Activated CD4-positive, alpha-beta T cell treated with anti-CD3 and anti-CD28 coated beads for 36 hours (primary cell): Measurements from ENCODE around the gene AMOTL1. TPM values are rescaled to one million over a fixed set of nuclear protein-coding genes. Genes with fewer than 3 reads are reported as not detected.
A peak's percentile ranks its signal among the peaks of the same experiment; 100 is the strongest.

Source experiments
- ATAC-seq: fragments of 200-7000 bp; cut with Tn5 transposase; one replicate; pipeline ENCODE4 v1.10.0; 2021; ENCODE audit warnings: mild to moderate bottlenecking, moderate library complexity
- CTCF ChIA-PET: fragments of 350-600 bp; sonication (Branson Sonifier 250); formaldehyde crosslinking; loops from one replicate; lab custom pipeline; 2021; ENCODE audit warnings: antibody characterized with exemption; lab: Charles Lee
- POLR2A ChIA-PET: fragments of 350-600 bp; sonication (Branson Sonifier 250); formaldehyde crosslinking; loops from one replicate; lab custom pipeline; 2021; ENCODE audit warnings: antibody characterized with exemption, inconsistent platforms; lab: Charles Lee
- DNase-seq: peaks from one replicate; pipeline ENCODE4 v3.0.0-alpha.2; 2020
- H3K27ac Mint-ChIP-seq: one replicate; pipeline ENCODE4 v1.8.0; 2021; ENCODE audit warnings: mixed read lengths
- H3K27me3 Mint-ChIP-seq: one replicate; pipeline ENCODE4 v1.8.0; 2021; ENCODE audit warnings: mixed read lengths
- H3K36me3 Mint-ChIP-seq: one replicate; pipeline ENCODE4 v1.8.0; 2021; ENCODE audit warnings: low read depth, mixed read lengths
- H3K4me1 Mint-ChIP-seq: one replicate; pipeline ENCODE4 v1.8.0; 2021; ENCODE audit warnings: mixed read lengths
- H3K4me3 Mint-ChIP-seq: one replicate; pipeline ENCODE4 v1.8.0; 2021; ENCODE audit warnings: mild to moderate bottlenecking, moderate library complexity, mixed read lengths
- H3K9me3 Mint-ChIP-seq: one replicate; pipeline ENCODE4 v1.8.0; 2021; ENCODE audit warnings: low read depth, mixed read lengths
- intact Hi-C, 2 experiments: fragments of 100-400 bp; cut with DNase I in 1 of 2; cut with micrococcal nuclease in 1 of 2; formaldehyde crosslinking; loops; one replicate each; pipeline versions ENCODE4 v1.14.2 to v1.15.1; 2022 to 2024; cut with DNase I, micrococcal nuclease
- total RNA-seq, 2 experiments: library from RNA; stranded (reverse); gene quantifications; one replicate each; pipeline ENCODE4 v1.2.3, GENCODE V29; 2021

Gene AMOTL1
- total RNA-seq, 2 experiments from 2014 or later: 1.8 to 2.3 TPM

DNA sequence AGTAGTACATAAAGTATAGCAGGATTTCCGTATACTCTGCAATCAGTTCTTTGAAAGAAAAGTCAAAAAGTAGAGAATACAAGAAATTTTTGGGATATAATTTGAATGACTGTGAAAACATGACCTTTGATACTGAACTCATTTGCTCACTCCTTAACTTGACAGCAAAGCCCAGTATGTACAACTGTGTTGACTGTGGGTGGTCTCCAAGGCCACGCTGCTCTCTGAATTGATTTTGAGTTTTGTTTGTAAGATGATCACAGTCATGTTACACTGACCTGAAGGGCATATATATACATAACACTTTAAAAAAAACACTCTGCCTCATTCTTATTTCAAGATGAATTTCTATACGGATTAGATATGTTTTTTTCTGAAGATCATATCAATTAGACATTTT, 9.5 kb upstream of the AMOTL1 start:
- no peak overlapping the region for H3K4me3 Mint-ChIP-seq
- POLR2A ChIA-PET: no interaction called here
- H3K36me3 Mint-ChIP-seq: no peaks in the 10 kb centered on the region
- CTCF ChIA-PET: interaction anchor here (0.9 to 1.8 kb wide), 2 partner anchors 28 to 162 kb away, joined by 3 to 6 read pairs; no protein-coding TSS in a partner anchor
- H3K27me3 Mint-ChIP-seq: peaks cover 5% of the 10 kb centered on the region
- no peaks in the 10 kb centered on the region for H3K4me1 Mint-ChIP-seq
- no peaks in the 10 kb centered on the region for H3K9me3 Mint-ChIP-seq
- ATAC-seq (no peak), DNase-seq (no peak)
- intact Hi-C loops: no loop called here
- no peak overlapping the region for H3K27ac Mint-ChIP-seq

DNA sequence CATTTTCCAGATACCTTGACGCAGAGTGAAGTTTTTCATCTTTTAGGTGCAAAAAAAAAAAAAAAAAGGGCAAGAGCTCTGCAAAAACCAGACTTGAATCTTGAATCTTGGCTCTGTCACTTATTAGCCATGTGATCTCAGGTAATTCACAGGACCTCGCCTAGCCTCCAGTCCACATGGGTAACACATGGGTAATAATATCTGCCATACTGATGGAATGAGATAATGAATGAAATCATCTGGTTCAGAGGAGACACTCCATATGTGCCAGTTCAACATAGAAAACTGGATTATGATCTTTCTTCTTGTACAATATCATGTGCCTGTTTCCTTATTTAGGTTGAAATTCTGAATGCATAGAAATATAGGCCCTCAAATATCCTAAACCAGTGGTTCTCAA, 8.6 kb upstream of the AMOTL1 start:
- H3K36me3 Mint-ChIP-seq: no peaks in the 10 kb centered on the region
- peaks cover 6% of the 10 kb centered on the region for H3K27me3 Mint-ChIP-seq
- H3K4me3 Mint-ChIP-seq: no peak overlapping the region
- ATAC-seq (no peak), DNase-seq (no peak)
- no peaks in the 10 kb centered on the region for H3K9me3 Mint-ChIP-seq
- H3K4me1 Mint-ChIP-seq: no peaks in the 10 kb centered on the region
- POLR2A ChIA-PET: interaction anchor here (0.7 kb wide), 1 partner anchor 138 kb away, joined by 3 read pairs; no protein-coding TSS in a partner anchor
- CTCF ChIA-PET: interaction anchor here (0.7 to 0.9 kb wide), 3 partner anchors 18 to 163 kb away, joined by 3 to 5 read pairs (median 3); no protein-coding TSS in a partner anchor
- H3K27ac Mint-ChIP-seq: no peak overlapping the region
- intact Hi-C loops: no loop called here

DNA sequence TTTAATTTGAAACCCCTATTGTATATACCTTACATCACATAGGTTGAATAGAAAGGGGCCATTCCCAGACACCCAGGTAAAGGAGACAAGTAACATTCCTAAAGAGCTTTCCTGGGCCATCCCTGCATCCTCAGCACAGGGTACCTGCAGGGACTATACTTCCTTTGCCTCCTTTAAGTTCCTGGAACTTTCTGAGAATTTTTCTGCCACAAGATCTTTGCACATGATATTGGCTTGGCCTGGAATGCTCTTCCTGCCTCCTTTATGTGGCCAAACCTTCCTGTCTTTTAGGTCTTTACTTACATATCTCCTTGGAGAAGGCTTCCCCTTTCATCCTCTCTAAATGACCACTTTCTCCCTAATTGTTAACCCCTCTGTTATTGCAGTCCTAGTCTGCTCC, 7.9 kb upstream of the AMOTL1 start:
- Mint-ChIP-seq H3K4me1 (no peaks in the 10 kb centered on the region), H3K27me3 (peaks cover 6% of the 10 kb centered on the region), H3K36me3 (no peaks in the 10 kb centered on the region), H3K9me3 (no peaks in the 10 kb centered on the region), H3K4me3 (no peak overlapping the region), H3K27ac (no peak overlapping the region)
- no peak for ATAC-seq
- ChIA-PET POLR2A (interaction anchor here (0.7 kb wide), 1 partner anchor 139 kb away, joined by 3 read pairs; no protein-coding TSS in a partner anchor), CTCF (no interaction called here)
- intact Hi-C loops: no loop called here
- DNase-seq: no peak

DNA sequence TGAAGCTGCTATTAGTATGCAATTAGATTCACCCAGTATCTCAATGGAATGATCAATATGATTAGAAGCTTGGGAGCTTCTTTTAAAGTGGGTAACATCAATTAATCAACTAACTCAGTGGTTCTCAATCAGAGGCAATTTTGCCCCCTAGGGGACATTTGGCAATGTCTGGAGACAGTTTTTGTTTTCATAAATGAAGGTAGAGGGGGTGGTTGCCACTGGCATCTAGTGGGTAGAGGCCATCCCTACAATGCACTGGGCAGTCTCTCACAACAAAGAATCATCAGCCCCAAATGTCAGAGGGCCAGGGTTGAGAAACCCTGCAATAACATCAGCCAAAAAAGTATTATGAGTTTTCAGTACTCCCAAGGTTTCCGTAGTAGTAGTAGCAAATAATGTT, 5.9 kb upstream of the AMOTL1 start:
- ATAC-seq: no peak
- H3K9me3 Mint-ChIP-seq: no peaks in the 10 kb centered on the region
- ChIA-PET CTCF (interaction anchor here (1.3 kb wide), 1 partner anchor 39 kb away, joined by 3 read pairs; no protein-coding TSS in a partner anchor), POLR2A (interaction anchor here (0.5 kb wide), 1 partner anchor 1683 kb away, joined by 4 read pairs; no protein-coding TSS in a partner anchor)
- DNase-seq: peak; percentile 15
- H3K27ac Mint-ChIP-seq: no peak overlapping the region
- H3K27me3 Mint-ChIP-seq: peaks cover 6% of the 10 kb centered on the region
- no peaks in the 10 kb centered on the region for H3K4me1 Mint-ChIP-seq
- H3K4me3 Mint-ChIP-seq: no peak overlapping the region
- intact Hi-C loops: no loop called here
- no peaks in the 10 kb centered on the region for H3K36me3 Mint-ChIP-seq

DNA sequence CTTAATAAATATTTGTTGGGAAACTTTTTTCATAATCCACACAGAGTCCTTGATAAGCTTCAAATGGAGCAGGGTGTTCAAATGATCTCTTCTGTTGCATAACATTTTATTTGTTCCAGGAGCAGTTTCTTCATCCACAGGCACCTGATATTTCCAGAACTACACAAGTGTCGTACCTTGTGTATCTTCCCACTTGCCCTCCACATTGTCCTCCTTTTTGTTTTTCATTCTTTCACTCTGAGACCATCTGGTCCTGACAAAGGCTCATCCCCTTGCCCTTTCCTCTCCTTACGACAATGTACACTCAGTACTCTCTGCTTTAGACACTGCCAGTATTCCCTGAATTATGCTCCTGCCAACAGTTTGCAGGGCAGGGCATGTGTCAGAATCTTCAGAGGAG, 5.2 kb upstream of the AMOTL1 start:
- Mint-ChIP-seq H3K27ac (no peak overlapping the region), H3K27me3 (peaks cover 10% of the 10 kb centered on the region), H3K9me3 (no peaks in the 10 kb centered on the region), H3K36me3 (no peaks in the 10 kb centered on the region), H3K4me3 (no peak overlapping the region), H3K4me1 (peaks cover 2% of the 10 kb centered on the region)
- intact Hi-C loops: no loop called here
- ATAC-seq: no peak
- no peak for DNase-seq
- ChIA-PET CTCF (interaction anchor here (1.3 to 1.4 kb wide), 2 partner anchors 38 to 40 kb away, joined by 3 read pairs; no protein-coding TSS in a partner anchor), POLR2A (no interaction called here)

DNA sequence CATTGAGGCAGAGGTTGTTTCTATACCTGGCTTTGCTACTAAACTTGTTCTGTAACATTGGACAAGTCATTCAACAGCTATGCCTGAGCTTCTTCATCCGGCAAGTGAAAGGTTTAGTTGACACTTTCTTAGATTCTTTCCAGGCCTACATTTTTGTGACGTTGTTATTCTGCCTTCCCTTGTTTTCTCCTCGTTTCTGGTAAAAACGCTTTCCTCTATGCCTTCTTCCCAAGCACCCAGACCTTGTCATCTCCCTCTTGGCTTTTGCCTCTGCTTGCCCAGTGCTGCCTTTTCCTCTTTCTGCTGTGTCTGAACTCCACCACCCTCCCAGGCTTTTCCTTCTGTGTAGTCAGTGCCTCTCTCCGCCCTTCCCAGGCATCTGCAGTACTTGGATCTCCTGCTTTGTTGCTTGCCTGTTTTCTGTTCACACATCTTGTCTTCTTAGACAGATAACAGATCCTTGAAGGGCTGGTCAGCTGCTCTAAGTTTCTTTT, 1.4 kb upstream of the AMOTL1 start:
- Mint-ChIP-seq H3K27me3 (peaks cover 31% of the 10 kb centered on the region), H3K4me1 (peaks cover 11% of the 10 kb centered on the region), H3K36me3 (no peaks in the 10 kb centered on the region), H3K9me3 (no peaks in the 10 kb centered on the region), H3K4me3 (no peak overlapping the region), H3K27ac (no peak overlapping the region)
- POLR2A ChIA-PET: no interaction called here
- DNase-seq (no peak), ATAC-seq (no peak)
- CTCF ChIA-PET: interaction anchor here (0.8 to 1.4 kb wide), 2 partner anchors 10 to 20 kb away, joined by 3 read pairs; no protein-coding TSS in a partner anchor
- intact Hi-C loops: loop anchor here in 1 of 2 experiments (5.0 kb wide), 2 partner anchors 131 to 144 kb away; no protein-coding TSS in a partner anchor

DNA sequence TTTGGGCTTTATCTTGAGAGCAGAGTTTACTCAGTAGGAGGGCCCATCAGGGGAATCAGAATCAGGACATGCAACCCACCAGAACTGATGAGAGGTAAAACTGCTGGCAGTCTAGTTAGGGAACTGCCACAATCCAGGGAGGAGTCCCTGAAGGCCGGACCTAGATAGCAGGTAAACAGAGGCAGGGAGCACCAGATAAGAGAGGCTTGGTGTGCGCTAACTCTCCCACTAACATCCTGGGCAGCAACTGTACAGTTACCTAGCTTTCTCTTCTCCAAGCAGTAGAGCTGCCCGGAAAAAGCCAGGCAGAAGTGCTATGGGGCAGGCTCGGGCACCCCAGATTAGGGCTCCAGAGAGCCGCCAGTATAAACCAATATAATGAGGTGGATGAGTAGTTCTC, 865 bp upstream of the AMOTL1 start:
- Mint-ChIP-seq H3K4me1 (peaks cover 11% of the 10 kb centered on the region), H3K4me3 (no peak overlapping the region), H3K36me3 (no peaks in the 10 kb centered on the region), H3K27ac (no peak overlapping the region), H3K9me3 (no peaks in the 10 kb centered on the region), H3K27me3 (peaks cover 31% of the 10 kb centered on the region)
- CTCF ChIA-PET: no interaction called here
- intact Hi-C loops: loop anchor here in 1 of 2 experiments (5.0 kb wide), 2 partner anchors 130 to 145 kb away; no protein-coding TSS in a partner anchor
- no peak for ATAC-seq
- POLR2A ChIA-PET: no interaction called here
- DNase-seq: no peak

DNA sequence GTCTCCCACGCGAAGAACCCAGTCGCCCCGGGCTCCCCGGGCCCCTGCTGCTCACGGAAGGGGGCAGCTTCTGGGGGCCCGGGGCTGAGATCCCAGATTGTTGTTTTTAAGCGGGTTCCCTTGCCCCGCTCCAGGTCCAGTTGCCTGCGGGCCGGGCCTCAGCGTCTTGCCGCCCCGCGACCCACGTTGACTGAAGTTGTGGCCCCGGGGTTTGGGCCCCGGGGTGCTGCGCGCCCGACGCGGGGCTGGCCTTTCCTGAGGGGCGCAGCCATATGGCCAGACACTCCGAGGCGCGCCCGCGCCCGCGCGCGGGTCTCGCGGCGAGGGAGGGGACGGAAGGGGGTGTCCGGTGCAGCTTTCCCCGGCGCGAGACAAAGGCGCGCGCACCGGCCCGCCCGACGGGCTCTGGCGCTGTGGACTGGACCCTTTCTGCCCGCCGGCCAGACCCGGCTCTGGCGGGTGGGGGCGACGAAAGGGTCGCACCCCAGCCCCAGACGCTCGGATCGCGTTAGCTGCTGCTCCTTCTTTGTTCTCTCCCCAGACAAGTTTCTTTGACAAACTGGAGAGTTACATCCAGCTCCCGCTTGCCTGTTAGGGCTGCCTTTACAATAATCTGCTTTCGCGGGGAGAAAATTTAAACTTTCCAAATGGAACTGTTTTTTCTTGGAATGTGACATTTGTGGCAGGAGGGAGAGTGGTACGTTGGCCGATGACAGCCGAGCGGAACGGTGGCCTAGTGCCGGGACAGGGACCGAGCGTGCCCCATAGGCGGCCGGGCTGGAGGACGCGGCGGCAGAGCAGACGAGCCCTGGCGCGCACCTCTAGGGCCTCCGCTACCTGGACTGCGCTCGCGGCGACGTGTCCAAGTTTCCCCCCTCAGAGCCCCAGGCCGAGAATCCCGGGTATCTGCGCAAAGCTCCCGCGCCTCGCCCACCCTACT, 716 bp downstream of the AMOTL1 start:
- intact Hi-C loops: loop anchor here in 1 of 2 experiments (5.0 kb wide), 2 partner anchors 128 to 147 kb away; no protein-coding TSS in a partner anchor
- Mint-ChIP-seq H3K9me3 (no peaks in the 10 kb centered on the region), H3K27ac (no peak overlapping the region), H3K4me3 (peak overlapping the region; percentile 65), H3K4me1 (peaks cover 11% of the 10 kb centered on the region), H3K36me3 (no peaks in the 10 kb centered on the region), H3K27me3 (peaks cover 36% of the 10 kb centered on the region)
- DNase-seq (peak; percentile 35), ATAC-seq (peak; percentile 43)
- POLR2A ChIA-PET: no interaction called here
- CTCF ChIA-PET: interaction anchor here (0.6 to 2.0 kb wide), 4 partner anchors 12 to 1125 kb away, joined by 3 to 6 read pairs (median 3); no protein-coding TSS in a partner anchor

DNA sequence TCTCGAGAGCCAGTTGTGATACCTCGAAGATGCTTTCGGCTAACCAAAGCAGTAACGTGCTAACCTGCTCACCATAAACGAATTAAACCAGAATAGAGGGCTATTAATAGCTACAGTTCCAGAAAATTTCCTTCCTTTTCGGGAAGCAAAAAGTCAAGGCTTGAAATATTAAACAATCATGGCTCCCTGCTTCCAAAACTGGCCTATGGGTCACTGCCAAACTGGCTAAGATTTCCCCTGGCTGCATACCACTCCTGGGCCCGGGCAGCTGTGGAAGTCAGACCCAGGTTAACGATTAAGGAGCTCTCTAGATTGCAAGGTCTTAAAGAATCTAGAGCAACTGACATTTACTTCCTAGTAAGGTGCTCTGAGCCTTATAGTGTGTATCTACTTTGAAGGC, 1.7 kb downstream of the AMOTL1 start:
- no peak overlapping the region for H3K27ac Mint-ChIP-seq
- CTCF ChIA-PET: interaction anchor here (0.8 to 2.0 kb wide), 2 partner anchors 16 to 33 kb away, joined by 3 to 6 read pairs; no protein-coding TSS in a partner anchor
- H3K27me3 Mint-ChIP-seq: peaks cover 41% of the 10 kb centered on the region
- no peaks in the 10 kb centered on the region for H3K9me3 Mint-ChIP-seq
- intact Hi-C loops: loop anchor here in 1 of 2 experiments (5.0 kb wide), 2 partner anchors 127 to 148 kb away; no protein-coding TSS in a partner anchor
- no peaks in the 10 kb centered on the region for H3K36me3 Mint-ChIP-seq
- peaks cover 11% of the 10 kb centered on the region for H3K4me1 Mint-ChIP-seq
- peak overlapping the region; percentile 65 for H3K4me3 Mint-ChIP-seq
- no peak for ATAC-seq
- DNase-seq: no peak
- POLR2A ChIA-PET: no interaction called here

DNA sequence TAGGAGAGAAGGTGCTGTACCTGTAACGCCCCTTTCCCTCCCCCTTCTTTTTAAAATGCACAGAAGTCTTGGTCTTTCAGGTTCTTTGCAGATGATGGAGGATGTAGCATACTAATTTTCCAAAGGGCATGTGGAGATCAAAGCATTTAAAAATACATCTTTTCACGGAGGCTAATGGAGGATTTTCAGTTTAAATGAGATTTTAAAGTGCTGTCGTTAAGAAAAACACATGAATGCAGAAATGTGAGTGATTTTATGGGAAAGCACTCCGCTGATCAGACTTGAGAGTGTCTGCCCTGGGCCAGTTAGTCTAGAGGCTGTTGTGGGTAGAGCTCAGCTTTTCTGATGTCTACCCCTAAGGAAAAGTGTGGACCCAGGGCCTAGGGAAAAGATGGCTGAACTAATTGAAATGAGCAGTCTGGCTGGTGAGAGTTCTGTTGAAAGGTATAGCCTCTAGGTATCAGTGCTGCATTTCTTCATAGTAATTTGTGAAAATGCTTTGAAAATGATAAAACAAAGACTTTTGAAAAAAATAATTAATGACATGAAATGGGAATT, 2.5 kb downstream of the AMOTL1 start:
- H3K4me3 Mint-ChIP-seq: no peak overlapping the region
- intact Hi-C loops: no loop called here
- ChIA-PET POLR2A (no interaction called here), CTCF (interaction anchor here (2.0 kb wide), 1 partner anchor 16 kb away, joined by 6 read pairs; no protein-coding TSS in a partner anchor)
- no peak overlapping the region for H3K27ac Mint-ChIP-seq
- peaks cover 41% of the 10 kb centered on the region for H3K27me3 Mint-ChIP-seq
- no peaks in the 10 kb centered on the region for H3K36me3 Mint-ChIP-seq
- no peaks in the 10 kb centered on the region for H3K9me3 Mint-ChIP-seq
- H3K4me1 Mint-ChIP-seq: peaks cover 11% of the 10 kb centered on the region
- ATAC-seq (no peak), DNase-seq (no peak)

DNA sequence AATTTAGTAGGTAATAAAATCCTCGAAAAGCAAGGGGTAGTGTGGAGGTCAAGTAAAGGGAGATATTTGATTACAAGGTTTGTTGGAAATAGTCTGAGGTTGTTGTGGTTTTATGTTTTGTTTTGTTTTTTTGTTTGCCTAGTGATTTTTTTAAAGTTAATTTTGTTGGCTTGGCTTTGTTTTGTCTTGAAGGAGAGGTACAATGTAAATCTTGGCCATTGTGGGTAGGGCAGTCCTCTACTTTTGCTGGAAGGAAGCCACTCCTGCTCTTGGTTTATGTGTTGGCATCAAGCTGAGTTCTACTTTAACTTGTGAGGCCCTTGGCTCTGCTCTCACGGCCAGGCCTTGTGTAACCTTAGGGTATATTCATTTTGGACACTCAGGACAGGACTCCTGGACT, 3.2 kb downstream of the AMOTL1 start:
- peaks cover 11% of the 10 kb centered on the region for H3K4me1 Mint-ChIP-seq
- ATAC-seq (no peak), DNase-seq (no peak)
- H3K4me3 Mint-ChIP-seq: no peak overlapping the region
- peaks cover 44% of the 10 kb centered on the region for H3K27me3 Mint-ChIP-seq
- no peaks in the 10 kb centered on the region for H3K36me3 Mint-ChIP-seq
- ChIA-PET POLR2A (no interaction called here), CTCF (interaction anchor here (0.6 kb wide), 1 partner anchor 1812 kb away, joined by 9 read pairs; no protein-coding TSS in a partner anchor)
- H3K9me3 Mint-ChIP-seq: no peaks in the 10 kb centered on the region
- no peak overlapping the region for H3K27ac Mint-ChIP-seq
- intact Hi-C loops: no loop called here
